ENCODE measurements around the gene MFSD12.

The MFSD12 gene

GRCh38 chr19:3535563-3535965 is 21.8 kb downstream of the MFSD12 start:
- TF ChIP-seq CTCF (IDR thresholded peaks at IDR 0.05; ENCODE audit: low read depth, low read length), result no peak

GRCh38 chr19:3535235-3535535 is 22.2 kb downstream of the MFSD12 start:
- TF ChIP-seq CTCF (IDR thresholded peaks at IDR 0.05; ENCODE audit: low read depth, low read length), result no peak

More at GRCh38 chr19:3535563-3535965, 21.8 kb downstream of the MFSD12 start:
- H3K4me3 ChIP-seq (ENCODE audit: low read depth, low read length), result no peak overlapping the region

GRCh38 chr19:3534375-3535234 is 22.8 kb downstream of the MFSD12 start:
- H3K4me3 ChIP-seq (ENCODE audit: low read depth, low read length), result no peak overlapping the region
- TF ChIP-seq CTCF (IDR thresholded peaks at IDR 0.05; ENCODE audit: low read depth, low read length), result no peak

More at GRCh38 chr19:3535235-3535535, 22.2 kb downstream of the MFSD12 start:
- no peak overlapping the region for H3K4me3 ChIP-seq (ENCODE audit: low read depth, low read length)

- H3K4me3 ChIP-seq (ENCODE audit: low read depth, low read length), result no peak overlapping the region
- TF ChIP-seq CTCF (IDR thresholded peaks at IDR 0.05; ENCODE audit: low read depth, low read length), result no peak
These were observed 23.7 kb downstream of the MFSD12 start for GRCh38 chr19:3533563-3534216.

GRCh38 chr19:3533033-3533432 is 24.4 kb downstream of the MFSD12 start:
- H3K4me3 ChIP-seq (ENCODE audit: low read depth, low read length), result no peak overlapping the region

GRCh38 chr19:3532154-3532786 is 25.1 kb downstream of the MFSD12 start:
- no peak for TF ChIP-seq CTCF (IDR thresholded peaks at IDR 0.05; ENCODE audit: low read depth, low read length)
- no peak overlapping the region for H3K4me3 ChIP-seq (ENCODE audit: low read depth, low read length)

More at GRCh38 chr19:3533033-3533432, 24.4 kb downstream of the MFSD12 start:
- no peak for TF ChIP-seq CTCF (IDR thresholded peaks at IDR 0.05; ENCODE audit: low read depth, low read length)

- TF ChIP-seq CTCF (IDR thresholded peaks at IDR 0.05; ENCODE audit: low read depth, low read length), result no peak
- H3K4me3 ChIP-seq (ENCODE audit: low read depth, low read length), result no peak overlapping the region
These were observed 25.7 kb downstream of the MFSD12 start for GRCh38 chr19:3531716-3532115.

Measured in WI38 (cell line).